HEK293T (cell line): Measurements from ENCODE around the gene TNPO3.

Source experiments
- CTBP1 ChIP-seq: fragments of 450-650 bp; IDR thresholded peaks from 2 replicates; pipeline ENCODE4 v1.6.1; 2016; ENCODE audit warnings: borderline replicate concordance
- ELF4 ChIP-seq: fragments of 450-650 bp; IDR thresholded peaks from 2 replicates; pipeline ENCODE4 v1.6.1; 2017; ENCODE audit warnings: antibody characterized with exemption
- FOXK2 ChIP-seq: fragments of 450-650 bp; IDR thresholded peaks from 2 replicates; pipeline ENCODE4 v1.6.1; 2016; ENCODE audit warnings: mild to moderate bottlenecking
- FOXM1 ChIP-seq: fragments of 450-650 bp; IDR thresholded peaks from 2 replicates; pipeline ENCODE4 v1.6.1; 2017; ENCODE audit warnings: mild to moderate bottlenecking, borderline replicate concordance
- LEF1 ChIP-seq: fragments of 450-650 bp; IDR thresholded peaks from 2 replicates; pipeline ENCODE4 v1.6.1; 2017; ENCODE audit warnings: mild to moderate bottlenecking, borderline replicate concordance
- SP1 ChIP-seq: fragments of 450-650 bp; IDR thresholded peaks from 2 replicates; pipeline ENCODE4 v1.6.1; 2017
- SUZ12 ChIP-seq: fragments of 450-650 bp; IDR thresholded peaks from 2 replicates; pipeline ENCODE4 v1.6.1; 2016; ENCODE audit warnings: mild to moderate bottlenecking
- TARDBP ChIP-seq: fragments of 450-650 bp; IDR thresholded peaks from 2 replicates; pipeline ENCODE4 v1.6.1; 2016

- no peak for TF ChIP-seq SP1
- TF ChIP-seq FOXK2: no peak
- no peak for TF ChIP-seq ELF4
- TF ChIP-seq SUZ12: no peak
- no peak for TF ChIP-seq CTBP1
- no peak for TF ChIP-seq FOXM1
- TF ChIP-seq LEF1: no peak
- TF ChIP-seq TARDBP: no peak
Observed at GRCh38 chr7:128985660-128986059, 69.3 kb downstream of the TNPO3 start.
